NCI-H2196 (cell line): ENCODE data around the gene MYL9.

ENCODE experiments used
- DNase-seq: peaks from one replicate; lab custom pipeline; 2025; ENCODE audit not compliant: unreplicated experiment; lab: John Stamatoyannopoulos, UW

Gene MYL9

DNA sequence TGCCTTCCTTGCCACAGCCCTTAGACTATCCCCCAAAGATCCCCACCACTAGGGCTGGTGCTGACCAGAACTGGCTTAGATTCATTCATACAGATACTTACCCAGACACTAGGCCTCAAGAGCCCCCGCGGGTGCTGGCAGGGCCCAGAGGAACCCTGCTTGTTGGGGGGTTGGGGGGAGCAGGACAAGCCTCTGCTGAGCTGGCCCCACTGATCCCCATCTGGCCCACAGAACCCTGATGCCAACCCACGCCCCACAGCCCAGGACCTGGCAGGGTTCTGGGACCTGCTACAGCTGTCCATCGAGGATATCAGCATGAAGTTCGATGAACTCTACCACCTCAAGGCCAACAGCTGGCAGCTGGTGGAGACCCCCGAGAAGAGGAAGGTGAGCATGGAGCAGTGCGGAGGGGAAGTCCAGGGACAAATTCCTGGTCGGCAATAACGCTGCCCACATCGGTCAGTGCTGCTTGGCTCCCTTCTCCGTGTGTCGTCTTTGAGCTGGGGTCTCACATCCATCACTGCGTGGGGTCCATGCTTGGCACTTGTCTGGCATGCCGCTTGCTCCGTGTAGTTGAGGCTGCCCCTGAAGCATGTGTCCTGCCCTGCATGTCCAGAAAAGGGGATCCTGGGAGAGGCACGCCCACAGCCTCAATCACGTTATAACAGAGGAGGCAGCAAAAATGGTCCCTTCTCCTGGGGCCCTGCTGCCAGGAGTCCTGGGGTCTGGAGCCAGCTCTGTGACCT, 15.5 kb upstream of the MYL9 start:
- no peak for DNase-seq

DNA sequence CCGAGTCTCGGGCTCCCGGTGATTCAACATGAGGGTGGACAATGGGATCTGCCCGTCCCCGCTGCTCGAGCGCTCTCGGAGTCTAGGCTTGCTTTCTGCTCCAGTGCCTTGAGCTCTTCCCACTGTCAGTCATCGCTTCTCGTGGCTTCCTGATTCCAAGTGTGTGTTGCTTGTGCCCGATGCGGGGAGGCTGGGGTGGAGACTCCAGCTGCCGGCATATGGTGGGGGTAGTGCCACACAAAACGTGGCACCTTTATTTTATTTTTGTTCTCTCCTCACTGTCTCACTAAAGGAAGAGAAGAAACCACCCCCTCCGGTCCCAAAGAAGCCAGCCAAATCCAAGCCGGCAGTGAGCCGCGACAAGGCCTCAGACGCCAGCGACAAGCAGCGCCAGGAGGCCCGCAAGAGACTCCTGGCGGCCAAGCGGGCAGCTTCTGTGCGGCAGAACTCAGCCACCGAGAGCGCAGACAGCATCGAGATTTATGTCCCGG, 14.8 kb upstream of the MYL9 start:
- no peak for DNase-seq

DNA sequence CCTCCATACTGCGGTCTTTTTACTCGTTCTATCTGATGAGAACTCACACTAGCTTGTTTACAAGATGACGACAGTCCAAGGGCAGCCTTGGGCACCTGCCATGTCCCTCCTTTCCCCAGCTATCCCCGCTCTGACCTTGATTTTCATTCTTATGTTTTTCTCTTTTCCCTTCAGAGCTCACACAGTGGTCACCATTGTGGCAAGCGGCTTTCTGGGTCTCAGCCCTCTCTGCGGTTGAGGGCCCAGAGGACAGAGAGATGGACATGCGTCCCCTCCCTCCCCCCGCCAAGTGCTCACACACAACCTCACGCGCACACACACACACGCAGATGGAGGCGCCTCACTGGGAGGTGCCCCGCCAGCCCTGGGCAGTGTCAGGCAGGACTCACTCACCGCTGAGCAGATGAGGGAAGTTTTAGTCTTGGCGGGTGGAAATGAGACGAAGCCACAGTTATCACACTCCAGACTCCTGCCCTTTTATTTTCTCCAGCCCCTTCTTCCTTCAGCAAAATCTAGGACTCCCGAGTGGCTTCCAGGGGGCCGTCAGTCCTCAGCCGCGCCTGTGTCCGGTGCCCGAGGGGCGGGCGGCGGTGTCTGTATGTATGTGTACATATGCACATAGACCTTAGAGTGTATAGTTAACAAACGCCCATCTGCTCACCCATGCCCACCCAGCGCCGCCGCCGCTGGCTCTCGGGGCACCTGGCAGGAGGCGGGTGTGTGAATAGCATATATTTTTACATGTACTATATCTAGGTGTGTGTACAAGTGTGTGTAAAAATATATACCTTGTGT, 13.8 kb upstream of the MYL9 start:
- DNase-seq: no peak

DNA sequence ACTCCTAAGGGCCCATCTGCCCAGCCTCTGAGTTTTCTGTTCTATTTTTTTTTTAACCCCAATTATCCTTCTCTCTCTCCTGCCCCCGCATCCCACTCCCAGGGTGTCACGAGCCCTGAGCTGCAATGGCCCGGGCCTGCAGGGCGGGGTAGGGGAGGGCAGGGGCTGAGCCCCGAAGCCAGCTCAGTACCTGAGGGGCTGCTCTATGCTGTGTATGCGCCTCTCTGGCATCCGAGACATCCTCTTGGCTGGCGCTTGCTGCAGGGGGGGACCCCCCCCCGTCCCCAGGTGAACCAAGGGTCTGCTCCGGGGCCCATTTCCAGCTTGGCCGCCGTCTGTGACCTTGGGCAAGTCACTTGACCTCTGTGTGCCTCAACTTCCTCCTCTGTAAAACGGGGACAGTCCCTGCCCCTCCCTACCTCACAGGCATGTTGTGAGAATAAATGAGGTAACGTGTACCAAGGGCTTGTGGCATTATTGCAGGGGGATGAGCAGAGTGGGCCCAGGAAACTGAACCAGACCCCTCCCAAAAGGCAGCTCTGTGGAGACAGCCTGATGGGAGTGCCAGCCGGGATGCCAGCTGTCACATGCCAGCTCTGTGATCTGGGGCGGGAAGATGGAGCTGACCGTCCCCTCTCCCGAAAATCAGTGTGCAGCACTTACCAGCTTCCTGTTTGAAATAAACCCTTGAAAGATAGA, 13.0 kb upstream of the MYL9 start:
- DNase-seq: no peak

GRCh38 chr20:36528875-36529417, 12.4 kb upstream of the MYL9 start:
- no peak for DNase-seq

GRCh38 chr20:36532388-36532787, 8.9 kb upstream of the MYL9 start:
- peak; percentile 27 for DNase-seq

DNA sequence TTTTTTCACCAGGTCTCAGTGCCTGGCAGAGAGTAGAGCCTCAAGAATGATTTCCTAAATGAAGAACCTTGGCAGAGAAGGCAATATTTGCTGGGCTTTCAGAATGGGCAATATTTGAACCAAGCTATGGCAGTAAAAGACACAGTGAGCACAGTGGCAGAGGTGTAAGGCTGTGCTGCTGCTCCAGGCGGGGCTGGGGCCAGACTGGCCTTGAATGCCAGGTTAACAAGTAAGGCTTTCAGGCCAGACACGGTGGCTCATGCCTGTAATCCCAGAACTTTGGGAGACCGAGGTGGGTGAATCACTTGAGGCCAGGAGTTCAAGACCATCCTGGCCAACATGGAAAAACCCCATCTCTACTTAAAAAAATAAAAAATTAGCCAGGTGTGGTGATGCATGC, 8.5 kb upstream of the MYL9 start:
- no peak for DNase-seq

DNA sequence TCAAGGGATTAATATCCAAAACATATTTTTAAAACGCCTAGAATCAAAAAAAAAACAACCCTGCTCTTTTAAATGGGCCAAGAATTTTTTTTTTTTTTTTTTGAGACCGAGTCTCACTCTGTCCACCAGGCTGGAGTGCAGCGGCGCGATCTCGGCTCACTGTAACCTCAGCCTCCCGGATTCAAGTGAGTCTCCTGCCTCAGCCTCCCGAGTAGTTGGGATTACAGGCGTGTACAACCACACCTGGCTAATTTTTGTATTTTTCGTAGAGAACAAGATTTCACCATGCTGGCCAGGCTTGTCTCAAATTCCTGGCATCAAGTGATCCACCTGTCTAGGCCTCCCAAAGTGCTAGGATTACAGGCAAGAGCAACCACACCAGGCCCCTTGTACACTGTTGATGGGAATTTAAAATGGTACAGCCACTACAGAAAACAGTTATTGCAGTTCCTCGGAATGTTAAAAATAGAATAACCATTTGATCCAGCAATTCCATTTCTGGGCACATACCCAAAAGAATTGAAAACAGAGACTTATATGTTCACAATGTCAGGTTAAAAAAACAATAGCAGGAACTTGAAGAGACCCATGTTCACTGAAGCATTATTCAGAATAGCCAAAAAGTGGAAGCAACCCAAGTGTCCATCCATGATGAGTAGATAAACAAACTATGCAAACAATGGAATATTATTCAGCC, 3.1 kb upstream of the MYL9 start:
- DNase-seq: no peak

GRCh38 chr20:36540551-36541211, 638 bp upstream of the MYL9 start:
- DNase-seq: no peak

GRCh38 chr20:36541768-36542488, 609 bp downstream of the MYL9 start:
- no peak for DNase-seq

GRCh38 chr20:36542516-36543183, 1.3 kb downstream of the MYL9 start:
- no peak for DNase-seq

DNA sequence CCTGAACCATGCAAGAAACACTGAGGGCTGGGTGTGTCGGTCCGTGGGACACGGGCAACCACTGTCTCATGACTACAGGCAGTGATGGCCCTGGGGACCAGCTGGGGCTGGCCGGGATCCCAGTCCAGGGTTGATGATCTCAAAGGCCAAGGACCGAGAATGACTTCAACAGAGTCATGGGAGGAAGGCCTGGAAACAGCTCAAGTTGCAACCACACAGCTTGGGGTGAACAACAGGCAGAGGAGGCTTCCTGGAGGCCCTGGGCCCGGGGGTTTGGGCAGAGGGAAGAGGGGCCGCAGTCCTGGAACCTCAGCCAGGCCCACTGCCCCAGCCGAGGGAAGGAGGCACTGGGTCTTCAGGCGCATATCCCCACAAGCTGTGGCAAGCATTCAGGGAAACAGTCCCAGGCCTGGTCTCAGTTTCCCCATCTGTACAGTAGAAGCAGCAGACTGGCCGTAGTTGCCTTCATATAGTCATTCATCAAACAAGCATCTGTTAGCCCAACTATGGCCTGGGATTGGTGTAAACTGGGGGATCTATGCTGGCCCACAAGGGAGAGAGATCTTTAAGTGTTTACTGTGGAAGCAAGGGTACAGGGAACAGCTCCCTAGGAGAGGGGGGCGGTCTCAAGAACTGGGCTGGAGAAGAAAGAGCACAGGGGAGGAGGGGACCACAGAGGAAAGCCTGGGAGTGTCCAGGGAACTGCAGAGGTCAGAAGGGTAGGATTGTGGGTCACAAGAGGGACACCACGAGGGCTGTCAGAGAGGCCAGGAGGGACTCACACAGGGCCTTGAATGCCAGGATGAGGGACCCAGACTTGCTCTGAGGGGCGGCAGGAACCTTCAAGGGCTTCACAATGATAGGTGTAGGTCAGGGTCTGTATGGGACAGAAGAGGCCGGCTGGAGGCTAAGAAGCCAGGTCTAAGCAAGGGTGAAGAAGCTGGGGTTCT, 2.1 kb downstream of the MYL9 start:
- DNase-seq: no peak

DNA sequence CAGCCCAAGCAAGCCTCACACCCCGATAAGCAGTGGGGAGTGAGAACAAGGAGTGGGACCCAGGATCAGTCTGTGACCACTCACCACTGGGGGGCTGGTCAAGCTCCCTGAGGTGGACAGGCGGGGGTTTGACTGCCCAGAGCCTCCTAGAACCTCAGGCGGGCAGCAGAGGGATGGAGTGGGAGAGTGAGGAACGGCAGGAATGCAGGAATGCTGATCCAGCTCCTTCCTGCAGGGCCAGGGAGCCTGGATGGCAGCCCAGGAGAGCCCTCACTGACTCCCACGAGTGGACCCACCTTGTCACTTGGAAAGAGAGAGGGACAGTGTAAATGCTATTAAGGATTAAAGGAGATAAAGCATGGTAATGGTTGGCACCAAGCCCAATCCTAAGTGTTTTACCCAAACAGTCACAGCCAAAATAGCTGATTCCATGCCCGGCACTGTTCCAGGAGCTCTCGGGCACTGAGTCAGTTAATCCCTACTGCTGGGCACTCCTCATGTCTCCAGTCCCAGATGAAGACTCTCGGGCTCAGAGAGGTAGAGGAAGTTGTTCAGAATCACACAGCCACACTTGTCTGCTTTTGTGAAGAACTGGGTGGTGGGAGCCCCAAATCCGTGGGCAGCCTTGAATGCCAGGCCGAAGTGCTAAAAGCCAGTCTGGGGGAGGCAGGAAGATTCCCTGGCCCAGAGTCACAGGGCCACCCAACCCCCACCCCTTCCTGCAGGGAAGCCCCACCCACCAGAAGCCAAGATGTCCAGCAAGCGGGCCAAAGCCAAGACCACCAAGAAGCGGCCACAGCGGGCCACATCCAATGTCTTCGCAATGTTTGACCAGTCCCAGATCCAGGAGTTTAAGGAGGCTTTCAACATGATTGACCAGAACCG, 3.1 kb downstream of the MYL9 start:
- DNase-seq: peak; percentile 17

GRCh38 chr20:36546111-36546736, 4.9 kb downstream of the MYL9 start:
- no peak for DNase-seq

DNA sequence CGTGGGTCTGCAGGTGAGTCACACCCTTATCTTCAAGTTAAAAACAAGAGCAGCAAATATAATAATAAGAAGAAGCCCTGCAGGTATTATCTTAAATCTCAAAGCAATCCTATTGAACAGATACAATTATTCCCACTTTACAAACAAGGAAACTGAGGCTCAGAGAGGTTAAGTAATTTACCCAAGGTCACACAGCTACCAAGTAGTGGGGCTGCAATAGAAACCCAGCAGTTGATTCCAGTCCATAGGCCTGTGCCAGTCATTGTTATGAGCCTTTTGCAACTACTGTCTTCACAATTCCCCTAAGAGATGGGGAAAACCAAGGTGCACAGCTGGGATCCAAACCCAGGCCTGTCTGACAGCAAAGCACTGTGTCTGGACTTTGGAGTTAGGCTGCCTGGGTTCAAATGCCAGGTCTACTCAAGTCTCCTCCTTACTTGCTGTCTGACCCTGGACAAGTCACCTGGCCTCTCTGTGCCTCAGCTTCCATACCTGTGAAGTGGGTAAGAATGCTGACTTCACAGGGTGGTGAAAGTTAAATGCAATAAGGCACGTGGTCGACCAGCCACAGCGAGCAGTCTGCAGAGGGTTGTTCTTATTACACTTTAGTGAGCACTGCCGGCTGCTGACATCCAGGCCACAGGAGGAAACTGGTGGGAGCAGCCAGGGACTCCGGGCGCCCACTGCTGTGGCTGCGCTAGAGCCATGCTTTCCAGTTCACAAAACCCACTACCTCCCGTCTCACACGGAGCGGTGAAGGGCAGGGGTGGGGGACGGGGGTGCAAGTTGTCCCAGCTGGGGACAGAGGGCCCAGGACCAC, 6.1 kb downstream of the MYL9 start:
- DNase-seq: no peak

DNA sequence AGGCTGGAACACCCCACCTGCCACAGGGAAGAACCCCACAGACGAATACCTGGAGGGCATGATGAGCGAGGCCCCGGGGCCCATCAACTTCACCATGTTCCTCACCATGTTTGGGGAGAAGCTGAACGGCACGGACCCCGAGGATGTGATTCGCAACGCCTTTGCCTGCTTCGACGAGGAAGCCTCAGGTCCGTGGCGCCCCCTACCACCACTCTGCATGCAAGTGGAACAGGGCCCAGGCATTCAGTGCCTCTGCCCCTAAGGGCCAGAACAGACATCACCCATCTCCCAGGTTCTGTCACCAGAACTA, 6.6 kb downstream of the MYL9 start:
- no peak for DNase-seq
